Gastroesophageal sphincter (tissue), 3 donors: ENCODE measurements around the gene MTHFD1L.

Source experiments
- CTCF ChIP-seq, 4 experiments: fragments of 200-600 bp in 2 of 4; fragments of 450-650 bp in 2 of 4; sonication (generic) in 1 of 4; IDR thresholded peaks; one replicate each; pipeline ENCODE4 v1.5.1; 2017 to 2019; ENCODE audit warnings: antibody characterized with exemption in 4 of 4, mild to moderate bottlenecking in 2 of 4, moderate library complexity in 2 of 4
- EP300 ChIP-seq: sonication (generic); formaldehyde crosslinking; IDR thresholded peaks from one replicate; pipeline ENCODE4 v1.6.1; 2017; ENCODE audit warnings: antibody characterized with exemption, mild to moderate bottlenecking
- POLR2A ChIP-seq, 2 donors: fragments of 450-650 bp; IDR thresholded peaks; one replicate each; pipeline ENCODE4 v1.6.1; 2017; ENCODE audit warnings: antibody characterized with exemption in 2 of 2, mild to moderate bottlenecking in 2 of 2, moderate library complexity in 1 of 2
- POLR2AphosphoS5 ChIP-seq: sonication (generic); formaldehyde crosslinking; IDR thresholded peaks from one replicate; pipeline ENCODE4 v1.6.1; 2017; ENCODE audit warnings: antibody characterized with exemption

- TF ChIP-seq POLR2AphosphoS5 (no peak), POLR2A (IDR thresholded peaks at IDR 0.05) (no peak), CTCF (IDR thresholded peaks at IDR 0.05) (no peak), EP300 (no peak)
Observed at GRCh38 chr6:150865043-150865405, 478 bp upstream of the MTHFD1L start.
